Calu3 (cell line): ENCODE data around the gene DPYD. TPM values are rescaled to one million over a fixed set of nuclear protein-coding genes. Genes with fewer than 3 reads are reported as not detected.

ENCODE experiments used
- BruUV-seq: library from RNA; stranded (reverse); fragments of 400-500 nt; replicated peaks from 2 replicates; lab custom pipeline; 2021; lab: Mats Ljungman, UMichigan
- CTCF ChIA-PET: fragments of 300-600 bp; sonication (Branson Sonifier 250); formaldehyde crosslinking; loops from one replicate; lab custom pipeline; 2022; ENCODE audit warnings: antibody characterized with exemption; lab: Charles Lee
- DNase-seq: peaks from one replicate; pipeline ENCODE4 v3.0.0; 2022
- H3K27ac Mint-ChIP-seq: one replicate; pipeline ENCODE4 v1.8.0; 2022; ENCODE audit warnings: mixed read lengths; ENCODE audit not compliant: unreplicated experiment
- H3K27me3 Mint-ChIP-seq: one replicate; pipeline ENCODE4 v1.8.0; 2022; ENCODE audit warnings: mixed read lengths; ENCODE audit not compliant: unreplicated experiment
- H3K36me3 Mint-ChIP-seq: one replicate; pipeline ENCODE4 v1.8.0; 2022; ENCODE audit warnings: mild to moderate bottlenecking, moderate library complexity, mixed read lengths; ENCODE audit not compliant: insufficient read depth, unreplicated experiment
- H3K4me1 Mint-ChIP-seq: one replicate; pipeline ENCODE4 v1.8.0; 2022; ENCODE audit warnings: mild to moderate bottlenecking, low read depth, mixed read lengths; ENCODE audit not compliant: unreplicated experiment
- H3K4me3 Mint-ChIP-seq: one replicate; pipeline ENCODE4 v1.8.0; 2022; ENCODE audit warnings: mild to moderate bottlenecking, low read depth, moderate library complexity, mixed read lengths; ENCODE audit not compliant: unreplicated experiment
- H3K9me3 Mint-ChIP-seq: one replicate; pipeline ENCODE4 v1.8.0; 2022; ENCODE audit warnings: low read depth, mixed read lengths; ENCODE audit not compliant: unreplicated experiment
- CTCF ChIP-seq: fragments of 200-600 bp; IDR thresholded peaks from one replicate; pipeline ENCODE4 v1.8.0; 2022; ENCODE audit warnings: antibody characterized with exemption; ENCODE audit not compliant: unreplicated experiment
- intact Hi-C: fragments of 100-400 bp; cut with micrococcal nuclease; formaldehyde crosslinking; loops from one replicate; pipeline ENCODE4 v1.10.0; 2022; ENCODE audit not compliant: unreplicated experiment
- total RNA-seq: library from RNA; stranded (reverse); gene quantifications from 2 replicates; pipeline ENCODE4 v1.2.3, GENCODE V29; 2022

The DPYD gene
- total RNA-seq, 1 experiment from 2014 or later, result 15.6 TPM

DNA sequence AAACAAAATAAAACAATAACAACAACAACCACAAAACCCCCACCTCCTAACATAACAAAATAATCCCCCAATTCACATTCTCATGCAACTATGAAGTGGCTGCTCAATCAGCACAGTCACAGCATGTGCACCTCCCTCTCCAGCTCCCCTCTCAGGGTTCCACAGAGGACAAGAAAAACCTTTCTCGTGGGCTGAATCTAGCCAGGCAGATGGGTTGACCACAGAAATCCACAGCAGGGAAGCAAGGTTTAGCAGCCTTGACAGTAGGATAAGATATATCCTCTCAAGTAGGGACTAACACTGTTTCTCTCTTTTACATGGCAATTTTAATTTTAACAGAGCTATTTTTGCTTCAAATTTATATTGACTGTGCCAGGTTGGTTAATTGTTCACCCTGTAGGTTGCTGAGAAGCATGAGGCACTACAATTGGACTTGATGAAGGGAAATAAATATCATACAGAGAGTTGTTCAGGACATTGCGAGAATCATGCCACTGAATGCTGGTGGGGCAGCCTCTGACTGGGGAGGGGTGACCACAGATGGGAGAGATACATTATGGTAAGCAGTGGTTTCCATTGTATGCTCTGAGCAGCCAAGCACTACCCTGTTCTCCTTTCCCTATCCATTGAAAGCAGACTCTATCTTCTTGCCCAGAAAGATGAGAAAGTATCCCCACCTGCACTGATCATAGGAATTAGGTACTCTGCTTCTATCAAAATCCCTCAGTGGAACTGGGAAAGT lies 535.1 kb downstream of the DPYD start:
- CTCF ChIA-PET, result interaction anchor here (0.6 to 0.7 kb wide), 2 partner anchors 558 to 1008 kb away, joined by 3 read pairs; no protein-coding TSS in a partner anchor

DNA sequence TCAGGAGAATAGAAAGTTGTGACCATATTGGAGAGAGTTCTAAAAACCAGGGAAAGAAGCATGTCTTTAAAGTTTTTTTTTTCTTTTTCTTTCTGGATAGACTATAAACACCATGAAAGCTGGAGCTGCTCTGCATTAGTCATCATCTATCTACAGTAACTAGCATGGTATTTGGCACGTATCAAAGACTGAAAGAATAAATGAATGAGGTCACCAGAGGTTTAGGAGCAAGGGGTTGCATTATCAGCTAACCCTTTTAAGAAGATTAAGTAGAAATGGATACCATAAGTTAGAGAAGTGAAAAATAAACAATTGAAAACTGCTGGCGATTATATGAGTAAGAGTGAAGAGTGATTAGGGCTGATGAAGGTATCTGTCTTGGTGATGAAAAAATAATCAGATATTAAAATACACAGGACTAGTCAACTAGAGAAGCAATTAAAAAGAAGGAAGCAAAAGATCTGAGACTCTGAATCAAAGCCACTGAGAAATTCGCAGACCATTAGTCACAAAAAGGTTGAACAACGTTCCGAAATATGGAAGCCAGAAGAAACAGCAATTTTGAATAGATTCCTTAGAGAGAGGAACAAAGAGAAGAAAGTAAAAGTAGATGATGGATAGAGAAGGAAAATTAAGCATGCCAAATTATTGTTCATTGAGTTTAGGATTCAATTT lies 536.4 kb downstream of the DPYD start:
- no peak overlapping the region for H3K4me3 Mint-ChIP-seq
- CTCF ChIA-PET, result interaction anchor here (0.6 to 0.7 kb wide), 3 partner anchors 13 to 37 kb away, joined by 4 read pairs; no protein-coding TSS in a partner anchor

More for the DNA sequence above, 535.1 kb downstream of the DPYD start:
- Mint-ChIP-seq H3K4me3 (no peak overlapping the region), H3K36me3 (no peaks in the 10 kb centered on the region), H3K4me1 (peaks cover 9% of the 10 kb centered on the region), H3K27me3 (no peaks in the 10 kb centered on the region), H3K9me3 (no peaks in the 10 kb centered on the region), H3K27ac (no peak overlapping the region)
- no peak for TF ChIP-seq CTCF
- intact Hi-C loops, result no loop called here
- BruUV-seq, result no TSS peak
- DNase-seq, result no peak

GRCh38 chr1:97383797-97384196 lies 537.0 kb downstream of the DPYD start:
- no peak overlapping the region for H3K4me3 Mint-ChIP-seq
- no peaks in the 10 kb centered on the region for H3K27me3 Mint-ChIP-seq
- DNase-seq, result no peak
- CTCF ChIA-PET, result interaction anchor here (0.6 kb wide), 1 partner anchor 36 kb away, joined by 4 read pairs; no protein-coding TSS in a partner anchor
- TF ChIP-seq CTCF, result no peak
- no peak overlapping the region for H3K27ac Mint-ChIP-seq
- H3K9me3 Mint-ChIP-seq, result no peaks in the 10 kb centered on the region
- no peaks in the 10 kb centered on the region for H3K36me3 Mint-ChIP-seq
- BruUV-seq, result no TSS peak
- H3K4me1 Mint-ChIP-seq, result peaks cover 9% of the 10 kb centered on the region
- intact Hi-C loops, result no loop called here

More for the DNA sequence above, 536.4 kb downstream of the DPYD start:
- H3K27me3 Mint-ChIP-seq, result no peaks in the 10 kb centered on the region
- peak overlapping the region; percentile 8 for H3K27ac Mint-ChIP-seq
- peaks cover 9% of the 10 kb centered on the region for H3K4me1 Mint-ChIP-seq
- DNase-seq, result no peak
- no peaks in the 10 kb centered on the region for H3K36me3 Mint-ChIP-seq
- BruUV-seq, result no TSS peak
- no peak for TF ChIP-seq CTCF
- no peaks in the 10 kb centered on the region for H3K9me3 Mint-ChIP-seq
- intact Hi-C loops, result no loop called here

DNA sequence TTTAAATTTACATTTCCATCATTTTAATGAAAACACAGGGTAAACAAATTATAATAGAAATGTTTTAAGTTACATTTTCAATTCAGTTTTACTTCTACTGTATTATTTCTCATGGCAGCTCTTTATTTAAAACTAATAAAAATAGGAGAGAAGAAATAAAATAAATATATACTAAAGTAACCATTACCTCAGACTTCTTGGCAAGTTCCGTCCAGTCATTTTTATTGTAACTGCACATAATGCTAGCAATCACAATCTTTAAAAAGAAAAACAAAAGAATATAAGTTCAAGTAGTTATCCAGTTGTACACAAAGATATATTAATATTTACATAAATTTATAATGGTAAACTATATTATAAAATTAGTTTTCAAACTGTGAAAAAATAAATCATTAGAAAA lies 538.6 kb downstream of the DPYD start:
- CTCF ChIA-PET, result no interaction called here
- H3K27ac Mint-ChIP-seq, result no peak overlapping the region
- H3K36me3 Mint-ChIP-seq, result no peaks in the 10 kb centered on the region
- intact Hi-C loops, result no loop called here
- TF ChIP-seq CTCF, result no peak
- BruUV-seq, result no TSS peak
- H3K4me1 Mint-ChIP-seq, result peaks cover 9% of the 10 kb centered on the region
- H3K27me3 Mint-ChIP-seq, result no peaks in the 10 kb centered on the region
- no peak for DNase-seq
- H3K4me3 Mint-ChIP-seq, result no peak overlapping the region
- no peaks in the 10 kb centered on the region for H3K9me3 Mint-ChIP-seq
